GM12873 (cell line): ENCODE measurements around the gene ZBTB8B.

Source experiments
- CTCF ChIP-seq: IDR thresholded peaks from 2 replicates; pipeline ENCODE4 v1.5.1; 2012; ENCODE audit warnings: low read depth, mild to moderate bottlenecking, moderate library complexity, low read length, control low read depth; ENCODE audit not compliant: insufficient read depth; ENCODE audit errors: missing control alignments

The ZBTB8B gene

GRCh38 chr1:32447469-32448185, 17.2 kb upstream of the ZBTB8B start:
- no peak for TF ChIP-seq CTCF

GRCh38 chr1:32448186-32448772, 16.6 kb upstream of the ZBTB8B start:
- TF ChIP-seq CTCF = peak; percentile 86

DNA sequence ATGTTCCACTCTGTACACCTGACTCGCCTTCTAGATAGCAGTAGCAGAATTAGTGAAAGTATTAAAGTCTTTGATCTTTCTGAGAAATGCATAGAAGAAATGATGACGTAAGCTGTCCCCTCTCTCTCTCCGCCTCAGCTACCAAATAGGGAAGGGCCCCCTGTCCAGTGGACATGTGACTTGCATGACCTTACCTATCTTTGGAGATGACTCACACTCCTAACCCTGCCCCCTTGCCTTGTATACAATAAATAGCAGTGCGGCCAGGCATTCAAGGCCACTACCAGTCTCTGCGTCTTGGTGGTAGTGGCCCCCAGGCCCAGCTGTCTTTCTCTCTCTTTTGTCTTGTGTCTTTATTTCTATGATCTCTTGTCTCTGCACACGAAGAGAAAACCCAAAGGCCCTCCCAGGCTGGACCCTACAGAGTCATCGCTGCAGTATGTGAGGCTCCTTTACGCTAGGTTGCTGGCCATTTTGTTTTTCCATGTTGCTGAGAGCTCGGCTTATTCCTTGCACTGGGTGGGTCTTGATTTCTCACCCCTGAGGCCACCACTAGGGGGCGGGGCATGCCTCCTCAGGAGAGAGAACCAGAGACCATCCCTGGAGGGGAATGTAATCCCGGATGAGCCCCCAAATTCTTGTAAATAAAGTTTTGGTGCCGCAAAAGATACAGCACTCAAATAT, 16.0 kb upstream of the ZBTB8B start:
- TF ChIP-seq CTCF = peak; percentile 41

DNA sequence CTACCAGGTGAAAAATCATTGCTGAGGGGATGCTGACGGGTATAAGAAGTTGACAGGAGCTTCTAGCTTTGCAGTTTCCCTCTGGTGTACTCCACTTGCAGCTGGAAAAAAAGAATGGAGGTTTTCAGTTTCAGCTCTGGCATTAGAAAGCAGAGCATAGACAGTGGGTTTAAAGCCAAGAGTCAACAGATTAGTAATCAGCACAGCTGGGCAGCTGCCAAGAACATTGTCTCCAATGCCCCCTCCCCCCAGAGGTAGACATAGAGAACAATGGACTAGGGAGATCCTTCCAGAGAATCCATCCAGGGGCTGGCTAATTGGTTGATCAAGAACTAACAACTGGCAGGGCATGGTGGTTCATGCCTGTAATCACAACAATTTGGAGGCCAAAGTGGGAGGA, 10.1 kb upstream of the ZBTB8B start:
- TF ChIP-seq CTCF = no peak

DNA sequence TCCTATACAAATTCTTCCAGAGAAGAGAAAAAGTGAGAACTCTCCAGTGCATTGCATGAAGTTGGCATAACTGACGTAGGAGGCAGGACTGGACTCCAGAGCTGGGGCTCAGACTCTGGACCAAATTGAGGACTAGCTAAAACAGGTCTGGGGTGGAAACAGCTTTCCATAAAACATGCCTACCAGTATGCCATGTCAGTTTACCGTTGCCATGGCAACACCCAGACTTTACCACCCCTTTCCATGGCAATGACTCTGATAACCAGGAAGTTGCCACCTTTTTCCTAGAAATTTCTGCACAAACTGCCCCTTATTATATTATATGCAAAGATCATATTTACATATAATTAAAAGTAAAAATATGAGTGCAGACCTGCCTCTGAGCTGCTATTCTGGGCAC, 8.9 kb upstream of the ZBTB8B start:
- no peak for TF ChIP-seq CTCF

GRCh38 chr1:32464191-32464715, 619 bp upstream of the ZBTB8B start:
- no peak for TF ChIP-seq CTCF

DNA sequence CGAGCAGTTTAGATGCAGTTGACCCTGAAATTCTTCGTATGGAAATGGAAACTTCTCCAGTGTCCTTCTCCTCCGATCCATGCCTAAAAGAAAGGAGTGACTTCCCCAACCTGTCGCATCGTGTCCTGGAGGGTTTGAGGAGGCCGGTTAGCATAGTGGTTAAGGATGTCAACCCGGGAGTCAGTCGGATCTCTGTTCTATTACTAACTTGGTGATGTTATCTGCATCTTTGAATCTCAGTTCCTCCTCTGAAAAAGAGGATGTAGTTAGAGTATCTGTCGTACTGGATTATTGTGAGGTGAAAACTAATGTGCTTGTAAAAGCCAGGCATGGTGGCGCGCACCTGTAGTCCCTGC, 684 bp downstream of the ZBTB8B start:
- TF ChIP-seq CTCF = no peak
